NCI-H510A (cell line): ENCODE data around the gene CNDP1.
"Not testable (repeated sequence)": the region's sequence is repeated elsewhere in the genome, so short reads cannot be mapped to it uniquely, and the experiment has no call there.

Experiments used
- DNase-seq: peaks from one replicate; lab custom pipeline; 2025; lab: John Stamatoyannopoulos, UW

Gene CNDP1

DNA sequence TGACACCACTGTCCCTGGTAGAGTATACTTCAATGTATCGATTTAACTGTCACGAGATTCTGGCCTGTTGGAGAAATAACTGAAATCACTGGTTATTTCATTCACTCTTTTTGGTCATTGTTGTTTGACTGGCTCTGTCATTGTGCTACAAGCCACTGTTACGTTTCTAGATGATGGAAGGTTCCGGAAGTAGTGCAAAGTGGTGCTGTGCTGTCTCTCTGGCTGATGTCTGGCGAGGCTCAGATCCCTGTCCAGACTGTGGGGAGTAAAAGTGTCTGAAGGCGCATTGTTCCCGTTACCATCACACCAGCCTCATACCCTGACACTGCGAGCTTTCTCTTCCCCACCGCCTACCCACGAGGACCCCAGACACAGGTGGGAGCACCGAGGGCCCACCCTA is 11.7 kb downstream of the CNDP1 start:
- no peak for DNase-seq

DNA sequence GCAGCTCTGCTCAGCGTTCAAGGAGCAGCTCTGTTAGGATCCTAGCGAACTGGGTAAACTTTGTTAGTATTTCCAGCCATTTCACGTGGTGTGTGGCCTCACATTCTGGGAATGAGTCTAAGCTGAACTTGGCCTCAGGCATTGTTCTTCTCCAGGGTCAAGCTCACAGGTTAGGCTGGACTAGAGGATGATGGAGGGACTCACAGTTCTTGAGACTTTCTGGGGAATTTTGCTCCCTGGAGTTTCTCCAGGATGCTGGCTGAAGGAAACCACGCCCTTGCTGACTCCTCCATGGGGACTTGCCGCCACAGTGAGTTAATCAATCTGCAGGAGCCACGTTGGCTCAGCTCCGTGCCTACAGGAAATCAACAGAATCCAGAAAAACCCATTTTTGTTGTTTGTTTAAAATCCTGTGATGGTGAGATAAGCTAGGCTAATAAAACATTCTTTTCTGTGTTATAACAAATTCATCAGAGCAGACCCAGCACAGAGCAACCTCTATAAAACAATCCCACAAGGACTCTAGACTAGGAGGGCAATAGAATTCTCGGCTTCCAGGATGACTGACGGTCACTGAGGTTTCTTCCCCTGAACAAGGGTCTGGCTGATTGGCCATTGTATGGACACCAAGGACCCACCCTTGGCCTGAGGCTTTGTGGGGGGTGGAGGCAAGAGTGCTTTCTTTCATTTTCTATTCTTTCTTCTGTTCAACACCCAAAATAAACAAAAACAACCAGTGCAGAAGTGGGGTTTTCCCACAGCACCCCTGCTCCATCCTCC is 12.6 kb downstream of the CNDP1 start:
- DNase-seq: no peak

DNA sequence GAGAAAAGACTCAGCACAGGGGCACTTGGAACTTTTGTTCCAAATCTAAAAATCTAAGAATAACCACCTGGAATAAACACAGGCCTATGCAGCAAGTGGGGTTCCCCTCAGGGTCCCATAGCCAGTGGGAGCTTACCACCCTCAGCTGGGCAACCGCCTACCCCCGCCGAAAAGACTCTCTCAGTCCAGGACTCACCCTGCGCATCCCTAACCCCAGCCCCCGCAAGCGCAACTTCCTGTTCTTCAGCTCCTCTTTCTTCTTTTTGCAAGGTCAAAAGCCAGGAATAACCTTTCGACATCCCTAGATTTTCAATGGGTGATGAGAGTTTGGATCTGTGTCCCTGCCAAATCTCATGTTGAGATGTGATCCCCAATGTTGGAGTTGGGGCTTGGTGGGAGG is 13.6 kb downstream of the CNDP1 start:
- DNase-seq: no peak

GRCh38 chr18:74549591-74550104 is 15.3 kb downstream of the CNDP1 start:
- no peak for DNase-seq

- no peak for DNase-seq
Observed at GRCh38 chr18:74550886-74551285, 16.6 kb downstream of the CNDP1 start.

DNA sequence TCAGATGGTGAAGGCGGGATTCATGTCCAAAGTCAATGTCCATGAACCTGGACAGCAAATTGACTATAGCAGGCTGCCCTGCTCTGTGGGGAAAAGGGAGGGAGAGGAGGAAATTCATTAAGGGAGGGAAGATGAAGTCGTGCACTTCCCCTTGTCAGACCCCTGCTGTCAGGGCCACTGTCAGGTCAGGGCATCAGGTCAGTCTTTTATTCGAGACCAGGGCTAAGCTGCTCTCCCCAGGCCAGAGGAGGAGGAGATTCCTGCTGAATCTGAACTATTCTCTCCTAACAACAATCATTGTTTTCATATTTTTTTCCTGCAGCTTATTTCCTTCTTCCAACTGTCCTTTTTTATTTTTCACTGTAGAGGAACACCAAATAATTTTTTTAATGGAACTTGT is 17.2 kb downstream of the CNDP1 start:
- DNase-seq: no peak

- peak; percentile 88 for DNase-seq
Observed at GRCh38 chr18:74551936-74552555, 17.7 kb downstream of the CNDP1 start.

DNA sequence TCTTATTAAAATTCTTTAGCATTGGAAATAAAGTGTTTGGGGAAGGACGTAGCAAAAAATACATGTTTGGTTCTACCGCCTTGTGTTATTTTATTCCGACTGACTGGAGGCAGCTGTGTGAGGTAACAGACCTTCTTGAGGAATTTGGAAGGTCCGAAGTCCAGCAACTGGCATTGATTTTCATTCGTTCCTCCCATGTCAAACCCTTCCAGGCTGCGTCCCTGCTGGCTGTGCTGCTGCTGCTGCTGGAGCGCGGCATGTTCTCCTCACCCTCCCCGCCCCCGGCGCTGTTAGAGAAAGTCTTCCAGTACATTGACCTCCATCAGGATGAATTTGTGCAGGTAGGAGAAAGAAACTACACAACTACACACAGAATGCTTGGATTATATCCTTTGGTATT is 21.8 kb downstream of the CNDP1 start:
- DNase-seq: no peak

- DNase-seq: no peak
Observed at GRCh38 chr18:74558096-74558495, 23.8 kb downstream of the CNDP1 start.

DNA sequence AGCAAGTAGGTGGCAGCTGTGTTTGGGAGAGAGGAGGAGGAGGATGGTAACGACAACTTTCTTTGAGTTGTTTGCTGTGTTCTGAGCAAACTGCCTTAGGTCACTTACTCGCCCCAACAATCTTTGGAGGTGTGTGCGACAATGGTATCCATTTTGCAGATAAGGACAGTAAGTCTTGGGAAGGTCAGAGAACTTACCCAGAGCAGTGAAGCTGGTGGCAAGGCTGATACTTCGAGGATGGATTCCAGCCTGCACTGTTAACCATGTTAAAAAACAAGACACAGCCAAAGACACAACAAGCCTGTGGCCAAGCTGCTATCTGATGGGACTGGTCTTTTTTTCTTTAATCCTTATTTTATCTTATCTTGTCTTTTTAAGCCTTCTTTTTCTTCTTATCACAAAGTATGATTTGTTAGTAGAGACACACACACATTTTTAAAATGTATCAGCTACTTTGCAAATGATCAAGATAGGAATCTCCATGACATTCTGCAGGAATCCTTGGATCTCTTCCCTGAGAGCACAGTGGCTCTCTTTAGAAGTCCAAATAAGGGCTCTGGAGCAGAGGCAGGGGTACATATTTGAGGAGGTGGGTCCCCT is 27.9 kb downstream of the CNDP1 start:
- no peak for DNase-seq

GRCh38 chr18:74562775-74563174 is 28.5 kb downstream of the CNDP1 start:
- no peak for DNase-seq

DNA sequence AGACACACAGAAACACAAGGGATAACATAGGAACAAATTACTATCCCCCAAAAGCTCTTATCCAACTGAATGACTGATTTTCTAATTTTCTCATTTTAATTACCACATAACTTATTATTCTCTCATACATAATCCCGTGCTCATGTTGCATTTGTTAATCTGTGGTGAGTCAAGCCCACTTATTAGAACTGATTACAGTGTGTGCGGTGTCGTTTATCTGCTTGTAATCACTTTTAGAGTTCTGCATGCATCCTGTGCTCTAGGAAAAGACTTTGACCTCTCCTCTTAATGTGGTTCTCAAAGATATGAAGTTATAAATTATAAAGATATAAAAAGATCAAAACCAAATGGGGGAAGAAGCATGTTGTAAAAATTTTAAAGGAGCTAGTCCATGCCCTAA is 29.7 kb downstream of the CNDP1 start:
- DNase-seq: no peak

DNA sequence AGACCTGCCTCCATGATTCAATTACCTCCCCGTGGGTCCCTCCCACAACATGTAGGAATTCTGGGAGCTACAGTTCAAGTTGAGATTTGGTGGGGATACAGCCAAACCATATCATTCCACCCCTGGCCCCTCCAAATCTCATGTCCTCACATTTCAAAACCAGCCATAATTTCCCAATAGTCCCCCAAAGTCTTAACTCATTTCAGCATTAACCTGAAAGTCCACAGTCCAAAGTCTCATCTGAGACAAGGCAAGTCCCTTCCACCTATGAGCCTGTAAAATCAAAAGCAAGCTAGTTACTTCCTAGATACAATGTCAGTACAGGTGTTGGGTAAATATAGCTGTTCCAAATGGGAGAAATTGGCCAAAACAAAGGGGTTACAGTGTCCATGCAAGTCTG is 30.9 kb downstream of the CNDP1 start:
- not testable (repeated sequence) for DNase-seq

GRCh38 chr18:74565993-74566392 is 31.7 kb downstream of the CNDP1 start:
- DNase-seq: not testable (repeated sequence)

DNA sequence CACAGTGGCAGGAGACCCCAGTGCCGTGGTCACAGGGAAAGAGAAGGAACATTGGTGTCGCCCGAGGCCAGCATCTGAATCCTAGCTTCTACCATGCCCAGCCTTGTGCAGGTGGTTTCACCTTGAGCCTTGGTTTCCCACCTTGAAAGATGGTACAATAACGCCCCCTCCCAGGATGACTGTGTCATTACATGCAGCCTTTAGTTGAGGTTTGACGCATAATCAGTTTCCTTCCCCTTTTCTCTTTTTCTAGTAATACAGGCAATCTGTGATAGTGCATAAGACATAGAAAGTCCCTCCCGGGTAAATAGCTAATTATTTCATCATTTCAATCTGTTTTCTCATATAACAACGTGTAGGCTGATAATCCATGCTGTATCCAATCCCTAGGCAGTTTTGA is 33.5 kb downstream of the CNDP1 start:
- no peak for DNase-seq

DNA sequence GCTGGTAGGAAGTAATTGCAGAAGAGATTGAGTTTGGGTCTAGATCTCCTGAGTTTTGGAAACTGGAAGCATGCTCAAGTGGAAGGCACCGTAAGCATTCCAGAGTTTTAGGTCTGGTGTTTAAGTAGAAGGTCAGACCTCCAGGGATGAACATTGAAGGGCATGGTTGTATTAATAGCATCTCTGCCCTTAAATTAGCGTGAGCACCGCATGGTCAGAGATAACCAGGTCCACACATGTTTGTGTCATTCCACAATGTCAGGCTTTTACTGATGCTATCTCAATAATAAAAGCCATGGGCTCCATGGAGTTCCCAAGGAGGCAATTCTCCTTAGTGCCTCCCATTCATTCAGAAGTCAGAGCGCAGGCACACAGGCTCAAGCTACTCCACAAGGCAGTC is 35.1 kb downstream of the CNDP1 start:
- no peak for DNase-seq

DNA sequence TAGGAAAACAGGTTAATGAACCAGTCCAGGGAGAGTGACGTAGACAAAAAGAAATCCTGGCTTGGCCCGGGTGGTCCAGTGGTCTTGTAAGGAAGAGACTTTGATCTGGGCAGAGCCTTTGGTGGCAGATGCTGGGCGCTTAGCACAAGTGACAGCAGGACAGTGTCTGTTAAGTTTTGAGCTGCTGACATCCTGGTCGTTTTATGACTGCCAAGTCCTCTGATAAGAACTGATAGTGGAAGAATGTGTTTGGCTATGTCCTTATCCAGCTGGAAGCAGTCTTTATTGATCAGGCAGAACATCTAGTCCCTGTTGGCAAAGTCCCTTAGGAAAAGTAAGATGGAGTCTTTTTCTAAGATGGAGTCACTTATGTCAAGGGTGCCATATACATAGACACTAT is 36.0 kb downstream of the CNDP1 start:
- DNase-seq: no peak

DNA sequence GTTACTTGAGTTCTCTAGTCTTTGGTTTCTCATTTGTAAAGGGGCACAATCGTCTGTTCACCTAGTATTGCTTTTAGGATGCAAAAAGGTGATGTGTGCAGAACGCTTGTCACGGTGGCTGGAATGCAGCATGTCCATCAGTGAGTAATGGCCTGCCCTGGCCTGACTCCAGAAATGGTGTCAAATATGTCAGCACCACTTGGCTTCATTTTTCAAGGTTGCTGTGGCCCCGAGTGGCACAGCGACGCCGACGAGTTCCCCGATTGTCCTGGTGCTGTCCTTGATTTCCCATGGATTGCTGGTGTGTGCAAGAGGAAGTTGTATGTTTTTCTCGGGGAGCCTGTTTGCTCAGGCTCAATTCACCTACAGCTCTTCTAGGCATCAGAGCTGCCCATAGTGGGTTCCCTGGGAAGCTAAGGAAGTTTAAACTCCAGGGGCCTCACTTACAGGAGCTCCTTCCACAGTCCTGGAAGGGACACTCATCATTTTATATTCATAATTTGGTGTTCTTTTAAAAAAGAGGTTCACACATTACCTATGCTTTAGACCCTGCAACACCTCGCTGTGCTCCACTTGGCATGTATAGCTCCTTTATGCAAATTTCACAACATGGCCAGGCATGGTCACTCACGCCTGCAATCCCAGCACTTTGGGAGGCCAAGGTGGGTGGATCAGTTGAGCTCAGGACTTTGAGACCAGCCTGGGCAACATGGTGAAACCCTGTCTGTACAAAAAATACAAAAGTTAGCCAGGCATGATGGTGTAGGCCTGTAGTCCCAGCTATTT is 37.8 kb downstream of the CNDP1 start:
- DNase-seq: no peak

- no peak for DNase-seq
Observed at GRCh38 chr18:74573053-74573452, 38.8 kb downstream of the CNDP1 start.

DNA sequence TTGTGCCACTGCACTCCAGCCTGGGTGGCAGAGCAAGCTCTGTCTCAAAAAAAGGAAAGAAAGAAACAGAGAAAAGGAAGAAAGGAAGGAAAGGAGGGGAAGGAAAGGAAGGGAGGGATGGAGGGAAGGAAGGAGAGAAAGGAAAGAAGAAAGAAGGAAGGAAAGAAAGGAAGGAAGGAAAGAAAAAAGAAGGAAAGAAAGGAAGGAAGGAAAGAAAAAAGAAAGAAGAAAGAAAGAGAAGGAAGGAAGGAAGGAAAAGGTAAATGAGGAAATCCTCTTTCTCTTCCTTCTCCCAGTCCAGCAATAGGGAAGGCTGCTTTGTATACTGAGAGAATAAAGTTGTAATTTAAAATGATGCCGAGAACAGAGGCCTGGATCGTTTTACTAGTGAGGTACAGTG is 40.6 kb downstream of the CNDP1 start:
- DNase-seq: no peak

DNA sequence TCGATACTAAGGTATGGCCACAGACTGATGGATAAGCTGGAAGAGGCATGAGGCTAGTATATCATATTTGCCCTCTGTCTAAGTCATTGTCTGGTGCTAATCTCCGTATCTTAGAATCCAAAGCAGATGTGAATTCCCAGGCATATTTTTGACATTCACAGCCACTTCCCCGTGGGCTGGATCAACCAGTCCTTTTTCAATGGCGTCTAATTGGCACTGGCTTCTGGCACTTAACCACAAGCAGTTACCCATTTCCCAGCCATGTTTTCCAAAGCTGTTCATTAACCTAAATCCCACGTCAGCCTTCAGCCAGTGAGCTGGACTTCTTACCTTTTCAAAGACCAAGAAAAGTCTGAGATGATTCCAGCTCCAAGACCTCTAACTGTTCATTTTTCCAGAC is 42.7 kb downstream of the CNDP1 start:
- no peak for DNase-seq

GRCh38 chr18:74579496-74580065 is 45.3 kb downstream of the CNDP1 start:
- DNase-seq: no peak
